C1 segment of cervical spinal cord (tissue), 14 donors: ENCODE measurements around the gene GGTLC1.
A peak's percentile ranks its signal among the peaks of the same experiment; 100 is the strongest.

Experiments used
- DNase-seq, 14 donors: peaks; one replicate each; lab custom pipeline; 2025; lab: John Stamatoyannopoulos, UW

GGTLC1 gene

GRCh38 chr20:23966298-23966697, 22.3 kb downstream of the GGTLC1 start:
- DNase-seq, result no peak

- DNase-seq, result no peak
Observed at GRCh38 chr20:23963941-23964340, 24.6 kb downstream of the GGTLC1 start.

- no peak for DNase-seq
Observed at GRCh38 chr20:23962272-23962671, 26.3 kb downstream of the GGTLC1 start.

- DNase-seq, result no peak
Observed at GRCh38 chr20:23959054-23959453, 29.5 kb downstream of the GGTLC1 start.

GRCh38 chr20:23955896-23956295, 32.7 kb downstream of the GGTLC1 start:
- no peak for DNase-seq

GRCh38 chr20:23954008-23954745, 34.4 kb downstream of the GGTLC1 start:
- DNase-seq, result no peak

GRCh38 chr20:23946206-23946605, 42.4 kb downstream of the GGTLC1 start:
- no peak for DNase-seq

- no peak for DNase-seq
Observed at GRCh38 chr20:23943304-23943703, 45.3 kb downstream of the GGTLC1 start.

- DNase-seq, result no peak
Observed at GRCh38 chr20:23939641-23940040, 48.9 kb downstream of the GGTLC1 start.

- no peak for DNase-seq
Observed at GRCh38 chr20:23939063-23939462, 49.5 kb downstream of the GGTLC1 start.

GRCh38 chr20:23938118-23938438, 50.5 kb downstream of the GGTLC1 start:
- DNase-seq, result no peak

GRCh38 chr20:23937303-23938117, 51.1 kb downstream of the GGTLC1 start:
- peak in 12 of 14 donors; percentile 13 to 55 (median 34) for DNase-seq
